GM19240 (cell line): ENCODE results near the gene AP4M1.
"Not testable (repeated sequence)": the region's sequence is repeated elsewhere in the genome, so short reads cannot be mapped to it uniquely, and the experiment has no call there.

Source experiments
- DNase-seq: peaks from one replicate; pipeline ENCODE4 v3.0.0; 2011; ENCODE audit warnings: low spot score; ENCODE audit not compliant: insufficient read length

AP4M1 gene

GRCh38 chr7:100130608-100131453, 29.4 kb downstream of the AP4M1 start:
- peak; percentile 61 for DNase-seq

DNA sequence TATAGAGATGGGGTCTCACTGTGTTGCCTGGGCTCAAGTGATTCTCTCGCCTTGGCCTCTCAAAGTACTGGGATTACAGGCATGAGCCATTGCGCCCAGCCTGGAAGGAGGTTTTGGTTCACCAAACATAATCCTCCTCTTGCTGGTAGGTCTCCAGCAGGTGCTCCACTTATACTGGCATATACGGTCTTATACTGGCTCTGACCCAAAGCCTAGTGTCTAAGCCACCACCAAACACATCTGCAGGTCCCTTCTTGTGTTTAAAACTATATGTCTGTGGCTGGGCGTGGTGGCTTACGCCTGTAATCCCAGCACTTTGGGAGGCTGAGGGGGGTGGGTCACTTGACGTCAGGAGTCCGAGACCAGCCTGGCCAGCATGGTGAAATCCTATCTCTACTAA, 30.7 kb downstream of the AP4M1 start:
- no peak for DNase-seq

GRCh38 chr7:100132697-100133151, 31.3 kb downstream of the AP4M1 start:
- peak; percentile 57 for DNase-seq

DNA sequence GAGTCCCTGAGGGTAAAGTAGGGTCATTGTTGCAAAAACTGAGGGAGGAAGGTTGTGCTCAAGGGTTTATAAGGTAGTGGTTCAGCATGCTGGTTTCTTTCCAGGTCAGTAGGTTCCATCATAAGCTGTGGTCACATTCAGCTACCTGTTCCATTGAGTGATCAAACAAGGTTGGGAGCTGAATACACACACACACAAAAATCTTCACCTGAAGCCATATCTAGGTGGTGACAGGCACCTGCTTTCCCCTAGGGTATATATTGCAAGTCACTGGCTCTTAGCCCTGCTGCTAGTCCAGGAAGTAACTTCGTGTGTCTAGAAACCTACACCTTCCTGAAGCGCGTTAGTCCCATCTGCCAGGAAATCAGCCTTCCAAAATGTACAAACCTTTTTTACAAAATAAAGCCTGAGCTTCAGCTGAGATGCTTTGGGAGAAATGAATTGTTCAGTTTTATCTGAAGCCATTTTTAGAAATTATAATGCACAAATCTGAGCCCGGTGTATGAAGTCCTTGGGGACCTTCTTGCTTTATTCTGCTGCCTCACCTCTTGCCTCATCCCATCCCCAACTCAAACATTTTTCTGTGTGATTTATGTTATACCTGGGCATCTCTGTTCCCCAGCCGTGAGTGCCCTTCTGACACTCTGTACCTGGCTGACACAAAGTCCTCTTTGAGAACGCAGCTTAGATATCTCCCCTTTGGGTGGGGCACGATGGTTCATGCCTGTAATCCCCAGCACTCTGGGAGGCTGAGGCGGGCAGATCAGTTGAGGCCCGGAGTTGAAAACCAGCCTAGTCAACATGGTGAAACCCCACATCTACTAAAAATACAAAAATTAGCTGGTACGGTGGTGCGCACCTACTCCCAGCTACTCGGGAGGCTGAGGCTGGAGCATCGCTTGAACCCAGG, 36.7 kb downstream of the AP4M1 start:
- DNase-seq = no peak

GRCh38 chr7:100141555-100141949, 40.1 kb downstream of the AP4M1 start:
- DNase-seq = no peak

- DNase-seq = no peak
Observed at GRCh38 chr7:100142461-100142860, 41.0 kb downstream of the AP4M1 start.

DNA sequence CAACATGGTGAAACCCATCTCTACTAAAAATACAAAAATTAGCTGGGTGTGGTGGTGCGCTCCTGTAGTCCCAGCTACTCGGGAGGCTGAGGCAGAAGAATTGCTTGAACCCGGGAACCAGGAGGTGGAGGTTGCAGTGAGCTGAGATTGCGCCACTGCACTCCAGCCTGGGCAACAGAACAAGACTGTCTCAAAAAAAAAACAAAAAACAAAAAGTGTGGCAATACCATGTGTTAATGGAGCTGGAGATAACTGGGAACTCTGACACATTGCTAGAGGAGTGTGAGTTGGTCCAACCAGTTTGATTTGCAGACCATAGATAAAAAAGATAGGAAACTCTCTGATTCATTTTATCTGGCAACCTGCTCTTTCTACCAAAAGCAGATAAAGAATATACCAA, 44.9 kb downstream of the AP4M1 start:
- not testable (repeated sequence) for DNase-seq

- no peak for DNase-seq
Observed at GRCh38 chr7:100147278-100147677, 45.8 kb downstream of the AP4M1 start.

GRCh38 chr7:100148225-100148558, 46.7 kb downstream of the AP4M1 start:
- no peak for DNase-seq

DNA sequence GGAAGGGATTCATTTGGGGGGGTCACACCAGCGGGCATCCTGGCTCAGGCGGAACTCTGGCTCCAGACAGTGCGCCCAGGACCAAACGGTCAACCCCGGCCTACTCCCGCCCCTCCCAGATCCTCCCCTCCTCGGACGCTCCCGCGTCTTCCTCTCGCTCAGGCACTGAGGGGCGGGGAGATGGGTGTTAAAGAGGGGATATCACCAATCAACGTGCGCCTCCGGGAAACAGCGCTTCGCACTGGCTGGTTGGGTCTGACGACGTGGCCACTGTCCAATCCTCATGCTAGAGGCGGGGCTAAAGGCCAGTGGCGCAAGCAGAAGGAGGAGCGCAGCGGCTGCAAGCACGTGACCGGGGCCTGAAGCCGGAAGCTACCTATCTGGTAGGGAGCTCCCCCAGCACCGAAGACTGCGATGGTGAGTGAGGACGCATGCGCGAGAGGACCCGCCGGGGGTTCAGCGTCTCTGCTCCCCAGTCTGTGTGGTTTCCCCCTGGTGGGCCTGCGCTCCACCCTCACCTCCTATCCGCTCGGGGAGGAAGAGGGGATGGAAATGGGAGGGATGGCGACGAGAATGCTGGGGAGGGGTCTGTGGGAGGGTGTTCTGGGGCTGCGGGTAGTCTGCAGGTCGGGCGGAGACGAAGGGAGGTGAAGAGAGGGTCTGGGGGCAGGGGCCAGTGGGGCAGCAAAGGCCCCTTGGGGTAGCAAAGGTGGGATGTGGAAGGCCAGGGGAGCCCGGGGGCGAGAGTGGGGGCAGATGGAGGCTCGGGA, 47.3 kb downstream of the AP4M1 start, which contains the start of gene LAMTOR4:
Gene LAMTOR4 (plus strand): TSS at position 360 of the 770 bp plus-strand sequence. CDS start 55 bp downstream, at position 415.
- DNase-seq = peak; percentile 98

GRCh38 chr7:100152404-100152803, 51.0 kb downstream of the AP4M1 start:
- DNase-seq = no peak

- no peak for DNase-seq
Observed at GRCh38 chr7:100152937-100153666, 51.7 kb downstream of the AP4M1 start.

- no peak for DNase-seq
Observed at GRCh38 chr7:100153708-100154535, 52.5 kb downstream of the AP4M1 start.

DNA sequence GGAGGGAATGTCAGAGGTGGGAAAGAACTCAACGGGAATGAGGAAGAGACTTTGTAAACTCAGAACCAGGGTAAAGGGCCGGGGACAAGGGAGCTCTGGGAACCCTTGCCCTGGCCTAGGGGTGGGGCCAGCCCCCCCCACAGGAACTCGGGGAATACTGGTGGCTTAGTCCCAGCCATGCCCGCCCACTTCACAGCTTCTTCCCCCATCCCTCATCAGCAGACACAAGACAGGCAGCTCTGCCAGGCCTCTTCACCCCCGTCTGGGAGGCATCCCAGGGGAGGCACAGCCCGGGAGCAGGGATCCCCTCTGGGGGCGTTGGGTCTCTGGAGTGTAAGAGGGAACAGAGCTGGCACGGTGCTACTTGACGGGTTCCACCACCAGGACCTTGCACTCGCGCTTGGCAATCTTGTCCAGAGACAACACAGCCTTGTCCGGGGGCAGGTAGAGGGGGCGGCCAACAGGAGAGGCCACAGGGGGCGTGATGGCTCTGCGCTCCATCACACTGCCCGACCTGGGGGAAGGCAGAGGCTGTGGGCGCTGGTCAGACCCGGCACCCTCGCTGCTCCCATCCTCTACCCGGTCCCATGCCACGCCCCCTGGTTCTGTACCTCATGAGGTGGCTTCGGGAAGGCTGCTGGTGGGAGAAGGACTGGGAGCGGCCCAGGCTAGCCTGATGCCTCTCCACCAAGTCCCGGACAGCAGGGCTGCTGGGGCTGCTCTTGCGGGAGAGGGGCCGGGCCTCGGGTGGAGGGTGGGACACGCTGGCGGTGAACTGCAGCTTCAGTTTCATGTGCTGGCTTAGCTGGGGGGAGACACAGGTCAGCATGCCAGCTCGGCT, 53.4 kb downstream of the AP4M1 start:
- DNase-seq = no peak

- DNase-seq = no peak
Observed at GRCh38 chr7:100155553-100156317, 54.3 kb downstream of the AP4M1 start.

- no peak for DNase-seq
Observed at GRCh38 chr7:100156331-100157068, 55.1 kb downstream of the AP4M1 start.

DNA sequence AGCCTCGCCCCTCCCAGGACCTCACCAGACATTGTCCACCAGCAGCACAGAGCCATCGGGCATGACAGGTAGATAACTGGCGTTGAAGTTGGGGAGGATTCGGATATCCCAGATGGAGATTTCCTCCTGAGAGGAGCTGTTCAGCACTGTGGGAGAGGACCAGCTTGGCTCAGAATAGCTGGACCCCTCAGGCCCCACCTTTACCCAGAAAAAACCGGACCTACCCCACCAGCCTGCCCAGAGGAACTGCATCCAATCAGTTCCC, 55.6 kb downstream of the AP4M1 start:
- no peak for DNase-seq
